K562 (cell line): ENCODE data around the gene MCM7. TPM values are rescaled to one million over a fixed set of nuclear protein-coding genes. Genes with fewer than 3 reads are reported as not detected.
A peak's percentile ranks its signal among the peaks of the same experiment; 100 is the strongest.

Experiments used
- BCOR ChIP-seq: fragments of 450-650 bp; IDR thresholded peaks from 2 replicates; pipeline ENCODE4 v1.6.1; 2016
- CHCHD3 ChIP-seq: fragments of 250-450 bp; sonication (Bioruptor Pico); IDR thresholded peaks from 2 replicates; pipeline ENCODE4 v2.1.2; 2022; ENCODE audit warnings: mild to moderate bottlenecking
- ELF1 ChIP-seq: fragments of 200-800 bp; sonication (Bioruptor generic); IDR thresholded peaks from 2 replicates; pipeline ENCODE4 v1.6.1; 2016; ENCODE audit warnings: missing genetic modification characterization, missing compliant biosample characterization
- ERF ChIP-seq: fragments of 450-650 bp; formaldehyde crosslinking; IDR thresholded peaks from 2 replicates; pipeline ENCODE4 v1.4.0; 2020; ENCODE audit warnings: mild to moderate bottlenecking, mixed read lengths
- GTF2F1 ChIP-seq: IDR thresholded peaks from 2 replicates; pipeline ENCODE4 v1.6.1; 2011; ENCODE audit warnings: low read depth, low read length, improper control_type of control experiment
- NFRKB ChIP-seq: fragments of 450-650 bp; IDR thresholded peaks from 2 replicates; pipeline ENCODE4 v1.6.1; 2016; ENCODE audit warnings: low read depth
- RB1 ChIP-seq: fragments of 450-650 bp; IDR thresholded peaks from 2 replicates; pipeline ENCODE4 v1.6.1; 2017; ENCODE audit warnings: low read depth, mild to moderate bottlenecking
- SNRNP70 ChIP-seq: fragments of 200-400 bp; formaldehyde crosslinking; optimal IDR thresholded peaks from 2 replicates; pipeline ENCODE3; 2017; ENCODE audit warnings: low read depth, low read length
- SOX6 ChIP-seq: fragments of 450-650 bp; IDR thresholded peaks from 2 replicates; pipeline ENCODE4 v1.6.1; 2014; ENCODE audit warnings: mild to moderate bottlenecking
- ZBTB1 ChIP-seq: sonication (generic); formaldehyde crosslinking; IDR thresholded peaks from 2 replicates; pipeline ENCODE4 v1.8.1; 2023; ENCODE audit warnings: missing genetic modification reagents, low read depth, mild to moderate bottlenecking, borderline replicate concordance
- ZEB2 ChIP-seq: fragments of 450-650 bp; IDR thresholded peaks from 2 replicates; pipeline ENCODE4 v1.6.1; 2016
- ZNF12 ChIP-seq: sonication (generic); formaldehyde crosslinking; IDR thresholded peaks from 2 replicates; pipeline ENCODE4 v1.4.0; 2020; ENCODE audit warnings: mild to moderate bottlenecking, missing genetic modification reagents
- ZNF146 ChIP-seq: IDR thresholded peaks from one replicate; pipeline ENCODE4 v1.6.1; 2018; ENCODE audit warnings: missing compliant biosample characterization; ENCODE audit not compliant: unreplicated experiment
- ZNF263 ChIP-seq: sonication (generic); formaldehyde crosslinking; IDR thresholded peaks from 2 replicates; pipeline ENCODE4 v1.8.0; 2022; ENCODE audit warnings: mild to moderate bottlenecking, missing genetic modification reagents, borderline replicate concordance
- polyA plus RNA-seq, 8 experiments: library from polyadenylated mRNA; depleted of rRNA in 4 of 8; stranded (reverse) in 5 of 8; unstranded in 3 of 8; fragments of >200 nt; fragmentation: Nextera tagmentation in 2 of 8; fragmentation: Illumina TruSeq in 1 of 8; extraction: Ambion mirVana in 2 of 8; extraction: Trizol in 1 of 8; gene quantifications; 2 replicates each; pipeline versions ENCODE4 v1.2.1 to v1.2.3, GENCODE V29; 2011 to 2014; ENCODE audit warnings: inconsistent platforms in 1 of 8, missing spikeins in 1 of 8
- total RNA-seq, 7 experiments: library from RNA; depleted of rRNA in 6 of 7; stranded (reverse); fragments of >200 nt in 6 of 7; fragmentation: Illumina TruSeq in 2 of 7; extraction: Trizol in 2 of 7; gene quantifications; 2 replicates each; pipeline versions ENCODE4 v1.2.1 to v1.2.3, GENCODE V29; 2011 to 2021; ENCODE audit warnings: low replicate concordance in 1 of 7
- TF ChIP-seq, protein P1 (sequence below), 2 experiments: fragments of 450-650 bp; formaldehyde crosslinking in 1 of 2; IDR thresholded peaks; 2 replicates each; pipeline versions ENCODE4 v1.4.0 to v1.6.1; 2014 to 2020; ENCODE audit warnings: mild to moderate bottlenecking in 2 of 2, borderline replicate concordance in 1 of 2, low read depth in 1 of 2
- TF ChIP-seq, protein P2 (sequence below): fragments of 250-450 bp; sonication (Bioruptor Pico); IDR thresholded peaks from 2 replicates; pipeline ENCODE4 v1.6.1; 2021; ENCODE audit warnings: mild to moderate bottlenecking
- TF ChIP-seq, protein P3 (sequence below): fragments of 250-450 bp; sonication (Bioruptor Pico); IDR thresholded peaks from 2 replicates; pipeline ENCODE4 v1.4.0; 2020; ENCODE audit warnings: mild to moderate bottlenecking, moderate library complexity

The MCM7 gene
- total and polyA plus RNA-seq, 9 of the 15 experiments (the other 6 are each of a cell fraction or from before 2014, with no cell fraction given) = 329 to 856 (median 437) TPM

GRCh38 chr7:100148559-100149328 is 47.5 kb upstream of the MCM7 start, which contains the start of gene LAMTOR4 (continued):
- TF ChIP-seq, protein P1, sequence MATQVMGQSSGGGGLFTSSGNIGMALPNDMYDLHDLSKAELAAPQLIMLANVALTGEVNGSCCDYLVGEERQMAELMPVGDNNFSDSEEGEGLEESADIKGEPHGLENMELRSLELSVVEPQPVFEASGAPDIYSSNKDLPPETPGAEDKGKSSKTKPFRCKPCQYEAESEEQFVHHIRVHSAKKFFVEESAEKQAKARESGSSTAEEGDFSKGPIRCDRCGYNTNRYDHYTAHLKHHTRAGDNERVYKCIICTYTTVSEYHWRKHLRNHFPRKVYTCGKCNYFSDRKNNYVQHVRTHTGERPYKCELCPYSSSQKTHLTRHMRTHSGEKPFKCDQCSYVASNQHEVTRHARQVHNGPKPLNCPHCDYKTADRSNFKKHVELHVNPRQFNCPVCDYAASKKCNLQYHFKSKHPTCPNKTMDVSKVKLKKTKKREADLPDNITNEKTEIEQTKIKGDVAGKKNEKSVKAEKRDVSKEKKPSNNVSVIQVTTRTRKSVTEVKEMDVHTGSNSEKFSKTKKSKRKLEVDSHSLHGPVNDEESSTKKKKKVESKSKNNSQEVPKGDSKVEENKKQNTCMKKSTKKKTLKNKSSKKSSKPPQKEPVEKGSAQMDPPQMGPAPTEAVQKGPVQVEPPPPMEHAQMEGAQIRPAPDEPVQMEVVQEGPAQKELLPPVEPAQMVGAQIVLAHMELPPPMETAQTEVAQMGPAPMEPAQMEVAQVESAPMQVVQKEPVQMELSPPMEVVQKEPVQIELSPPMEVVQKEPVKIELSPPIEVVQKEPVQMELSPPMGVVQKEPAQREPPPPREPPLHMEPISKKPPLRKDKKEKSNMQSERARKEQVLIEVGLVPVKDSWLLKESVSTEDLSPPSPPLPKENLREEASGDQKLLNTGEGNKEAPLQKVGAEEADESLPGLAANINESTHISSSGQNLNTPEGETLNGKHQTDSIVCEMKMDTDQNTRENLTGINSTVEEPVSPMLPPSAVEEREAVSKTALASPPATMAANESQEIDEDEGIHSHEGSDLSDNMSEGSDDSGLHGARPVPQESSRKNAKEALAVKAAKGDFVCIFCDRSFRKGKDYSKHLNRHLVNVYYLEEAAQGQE (IDR thresholded peaks at IDR 0.05; ENCODE audit: borderline replicate concordance) = peak; percentile 82
- TF ChIP-seq, protein P1 (CRISPR knock-in tag; IDR thresholded peaks at IDR 0.05; ENCODE audit: low read depth) = no peak
- no peak for TF ChIP-seq GTF2F1
- TF ChIP-seq RB1 = peak; percentile 61
- TF ChIP-seq CHCHD3 (CRISPR knock-in tag) = no peak
- TF ChIP-seq ZBTB1 (CRISPR knock-in tag) = no peak
- TF ChIP-seq, protein P2, sequence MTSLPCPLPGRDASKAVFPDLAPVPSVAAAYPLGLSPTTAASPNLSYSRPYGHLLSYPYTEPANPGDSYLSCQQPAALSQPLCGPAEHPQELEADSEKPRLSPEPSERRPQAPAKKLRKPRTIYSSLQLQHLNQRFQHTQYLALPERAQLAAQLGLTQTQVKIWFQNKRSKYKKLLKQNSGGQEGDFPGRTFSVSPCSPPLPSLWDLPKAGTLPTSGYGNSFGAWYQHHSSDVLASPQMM (CRISPR knock-in tag) = no peak
- TF ChIP-seq ZNF12 = no peak
- TF ChIP-seq SOX6 = peak; percentile 12; the same call in 1 of the 2 replicates
- TF ChIP-seq, protein P3, sequence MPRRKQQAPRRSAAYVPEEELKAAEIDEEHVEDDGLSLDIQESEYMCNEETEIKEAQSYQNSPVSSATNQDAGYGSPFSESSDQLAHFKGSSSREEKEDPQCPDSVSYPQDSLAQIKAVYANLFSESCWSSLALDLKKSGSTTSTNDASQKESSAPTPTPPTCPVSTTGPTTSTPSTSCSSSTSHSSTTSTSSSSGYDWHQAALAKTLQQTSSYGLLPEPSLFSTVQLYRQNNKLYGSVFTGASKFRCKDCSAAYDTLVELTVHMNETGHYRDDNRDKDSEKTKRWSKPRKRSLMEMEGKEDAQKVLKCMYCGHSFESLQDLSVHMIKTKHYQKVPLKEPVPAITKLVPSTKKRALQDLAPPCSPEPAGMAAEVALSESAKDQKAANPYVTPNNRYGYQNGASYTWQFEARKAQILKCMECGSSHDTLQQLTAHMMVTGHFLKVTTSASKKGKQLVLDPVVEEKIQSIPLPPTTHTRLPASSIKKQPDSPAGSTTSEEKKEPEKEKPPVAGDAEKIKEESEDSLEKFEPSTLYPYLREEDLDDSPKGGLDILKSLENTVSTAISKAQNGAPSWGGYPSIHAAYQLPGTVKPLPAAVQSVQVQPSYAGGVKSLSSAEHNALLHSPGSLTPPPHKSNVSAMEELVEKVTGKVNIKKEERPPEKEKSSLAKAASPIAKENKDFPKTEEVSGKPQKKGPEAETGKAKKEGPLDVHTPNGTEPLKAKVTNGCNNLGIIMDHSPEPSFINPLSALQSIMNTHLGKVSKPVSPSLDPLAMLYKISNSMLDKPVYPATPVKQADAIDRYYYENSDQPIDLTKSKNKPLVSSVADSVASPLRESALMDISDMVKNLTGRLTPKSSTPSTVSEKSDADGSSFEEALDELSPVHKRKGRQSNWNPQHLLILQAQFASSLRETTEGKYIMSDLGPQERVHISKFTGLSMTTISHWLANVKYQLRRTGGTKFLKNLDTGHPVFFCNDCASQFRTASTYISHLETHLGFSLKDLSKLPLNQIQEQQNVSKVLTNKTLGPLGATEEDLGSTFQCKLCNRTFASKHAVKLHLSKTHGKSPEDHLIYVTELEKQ (CRISPR knock-in tag) = no peak
- TF ChIP-seq BCOR = peak; percentile 26; the same call in 1 of the 2 replicates
- 0 out of 2 replicates have a peak, but pooled peaks have one; percentile 10 for TF ChIP-seq ZNF263
- no peak; the same call in 1 of the 2 replicates for TF ChIP-seq ERF (CRISPR knock-in tag)
- TF ChIP-seq ZNF146 (CRISPR knock-in tag) = no peak
- TF ChIP-seq ELF1 (tag) = peak; percentile 95
- 0 out of 2 replicates have a peak, but pooled peaks have one; percentile 11 for TF ChIP-seq NFRKB
- peak; percentile 44; the same call in 1 of the 2 replicates for TF ChIP-seq ZEB2
- TF ChIP-seq SNRNP70 = no peak
